GM12878 (cell line): Measurements from ENCODE around the gene RFX1. TPM values are rescaled to one million over a fixed set of nuclear protein-coding genes. Genes with fewer than 3 reads are reported as not detected.

Experiments used
- ATAC-seq: fragments of 200-7000 bp; cut with Tn5 transposase; 3 replicates; pipeline ENCODE4 v1.9.1; 2020; ENCODE audit warnings: mild to moderate bottlenecking, moderate library complexity
- BruUV-seq: library from RNA; stranded (reverse); fragments of 400-500 nt; replicated peaks from 2 replicates; lab custom pipeline; 2021; lab: Mats Ljungman, UMichigan
- CTCF ChIA-PET: fragments of 300-600 bp; sonication (Branson Sonifier 250); formaldehyde crosslinking; extraction: SDS; loops from one replicate; lab custom pipeline; 2021; ENCODE audit warnings: inconsistent platforms; lab: Yijun Ruan, JAX
- POLR2A ChIA-PET: fragments of 350-600 bp; formaldehyde crosslinking; extraction: SDS; loops from one replicate; lab custom pipeline; 2021; ENCODE audit warnings: inconsistent platforms; lab: Charles Lee
- RAD21 ChIA-PET: fragments of 300-600 bp; sonication (Branson Sonifier 250); formaldehyde crosslinking; loops from one replicate; lab custom pipeline; 2023; ENCODE audit warnings: antibody characterized with exemption; ENCODE audit not compliant: unreplicated experiment; lab: Charles Lee
- SMC1A ChIA-PET: fragments of 300-600 bp; sonication (Branson Sonifier 250); formaldehyde crosslinking; loops from one replicate; lab custom pipeline; 2023; ENCODE audit not compliant: unreplicated experiment, uncharacterized antibody; lab: Charles Lee
- DNase-seq: peaks from one replicate; pipeline ENCODE4 v3.0.0-alpha.2; 2011; ENCODE audit warnings: low read depth, low spot score
- FAIRE-seq: peaks from 3 replicates; lab custom pipeline; 2011; peaks lifted over from hg19 to GRCh38; lab: Jason Lieb, UNC
- H2AFZ ChIP-seq: 2 replicates; pipeline ENCODE4 v1.6.0; 2011; ENCODE audit warnings: low read depth, low read length, control low read depth; ENCODE audit not compliant: control insufficient read depth
- H3K27ac ChIP-seq: 2 replicates; pipeline ENCODE4 v1.5.1; 2011; ENCODE audit warnings: control low read depth; ENCODE audit not compliant: control insufficient read depth, insufficient read depth
- H3K27me3 ChIP-seq, 2 experiments: replicated peaks in 1 of 2; 2 replicates each; pipeline versions ENCODE4 v1.6.0 to v1.6.1; 2011; ENCODE audit warnings: low read length in 1 of 2; ENCODE audit not compliant: control insufficient read depth in 2 of 2, insufficient read depth in 2 of 2
- H3K36me3 ChIP-seq, 2 experiments: 2 replicates each; pipeline ENCODE4 v1.5.1; 2011; ENCODE audit warnings: low read length in 1 of 2; ENCODE audit not compliant: control insufficient read depth in 2 of 2, insufficient read depth in 2 of 2
- H3K4me1 ChIP-seq: 2 replicates; pipeline ENCODE4 v1.6.1; 2011; ENCODE audit warnings: mild to moderate bottlenecking, low read length, moderate library complexity, mixed read lengths; ENCODE audit not compliant: control insufficient read depth, insufficient read depth
- H3K4me2 ChIP-seq: 2 replicates; pipeline ENCODE4 v1.6.0; 2011; ENCODE audit warnings: control low read depth; ENCODE audit not compliant: control insufficient read depth, insufficient read depth
- H3K4me3 ChIP-seq: fragments of 200-600 bp; sonication (generic); 2 replicates; pipeline ENCODE4 v1.5.1; 2016
- H3K79me2 ChIP-seq: 2 replicates; pipeline ENCODE4 v1.6.0; 2011; ENCODE audit warnings: low read length; ENCODE audit not compliant: control insufficient read depth, insufficient read depth
- H3K9ac ChIP-seq: 2 replicates; pipeline ENCODE4 v1.8.0; 2011; ENCODE audit warnings: low read length, control low read depth, mixed read lengths; ENCODE audit not compliant: control insufficient read depth, insufficient read depth
- H3K9me3 ChIP-seq: replicated peaks from 3 replicates; pipeline ENCODE4 v1.5.1; 2011; ENCODE audit warnings: mild to moderate bottlenecking, low read length; ENCODE audit not compliant: control insufficient read depth, insufficient read depth
- H4K20me1 ChIP-seq: 2 replicates; pipeline ENCODE4 v1.6.0; 2011; ENCODE audit not compliant: control insufficient read depth, insufficient read depth
- BCL3 ChIP-seq: IDR thresholded peaks from 2 replicates; pipeline ENCODE4 v1.6.1; 2011; ENCODE audit warnings: borderline replicate concordance, low read depth, mild to moderate bottlenecking, moderate library complexity, low read length; ENCODE audit not compliant: insufficient read depth, poor library complexity, severe bottlenecking
- CBFB ChIP-seq: IDR thresholded peaks from 2 replicates; pipeline ENCODE4 v1.6.1; 2016; ENCODE audit warnings: antibody characterized with exemption, low read depth
- CEBPB ChIP-seq, 2 experiments: fragments of 150-350 bp in 1 of 2; IDR thresholded peaks; 2 replicates each; pipeline ENCODE4 v1.6.1; 2012 to 2014; ENCODE audit warnings: low read depth in 2 of 2, low read length in 2 of 2, borderline replicate concordance in 1 of 2, inconsistent platforms in 1 of 2
- CHD4 ChIP-seq: fragments of 200-600 bp; sonication (generic); IDR thresholded peaks from 2 replicates; pipeline ENCODE4 v1.6.1; 2016; ENCODE audit warnings: mild to moderate bottlenecking
- EZH2 ChIP-seq: IDR thresholded peaks from 2 replicates; pipeline ENCODE4 v1.6.1; 2012; ENCODE audit warnings: low read depth, mild to moderate bottlenecking, control low read depth, inconsistent platforms, low read length, borderline replicate concordance; ENCODE audit not compliant: control insufficient read depth
- GABPA ChIP-seq: IDR thresholded peaks from 2 replicates; pipeline ENCODE4 v1.6.1; 2014; ENCODE audit warnings: antibody characterized with exemption, low read depth, mild to moderate bottlenecking, inconsistent platforms
- HDAC2 ChIP-seq: fragments of 200-600 bp; sonication (generic); IDR thresholded peaks from 2 replicates; pipeline ENCODE4 v1.6.1; 2017
- IRF5 ChIP-seq: fragments of 450-650 bp; IDR thresholded peaks from 2 replicates; pipeline ENCODE4 v1.6.1; 2017; ENCODE audit warnings: borderline replicate concordance
- MXI1 ChIP-seq: fragments of 150-350 bp; IDR thresholded peaks from 2 replicates; pipeline ENCODE4 v1.6.1; 2011; ENCODE audit warnings: low read depth, mild to moderate bottlenecking, inconsistent platforms, low read length, improper control_type of control experiment
- NR2C2 ChIP-seq: IDR thresholded peaks from 2 replicates; pipeline ENCODE4 v1.6.1; 2011; ENCODE audit warnings: borderline replicate concordance, low read depth; ENCODE audit not compliant: control insufficient read depth, insufficient read length
- TBL1XR1 ChIP-seq: IDR thresholded peaks from 2 replicates; pipeline ENCODE4 v1.6.1; 2012; ENCODE audit warnings: low read depth, low read length, improper control_type of control experiment
- ZNF384 ChIP-seq: IDR thresholded peaks from 2 replicates; pipeline ENCODE4 v1.6.1; 2012; ENCODE audit warnings: low read depth, mild to moderate bottlenecking, low read length, improper control_type of control experiment, borderline replicate concordance
- WGBS: methylation state at CpG from one replicate; pipeline ENCODE4 v1.1.6; 2016; ENCODE audit warnings: low lambda C conversion rate; ENCODE audit not compliant: insufficient replicate concordance, insufficient coverage; ENCODE audit errors: missing lambda C conversion rate; 5-methylcytosine and 5-hydroxymethylcytosine counted together
- in situ Hi-C: fragments of 300-500 bp; cut with MboI; formaldehyde crosslinking; loops from 9 replicates; pipeline ENCODE4 v1.14.3; 2018; ENCODE audit warnings: mixed read lengths
- intact Hi-C: fragments of 100-400 bp; cut with micrococcal nuclease; formaldehyde crosslinking; loops from one replicate; pipeline ENCODE4 v1.14.2; 2022; ENCODE audit not compliant: unreplicated experiment
- polyA plus RNA-seq, 11 experiments: library from polyadenylated mRNA; depleted of rRNA in 4 of 11; unstranded in 6 of 11; stranded (reverse) in 5 of 11; fragments of >200 nt; fragmentation: Nextera tagmentation in 4 of 11; fragmentation: Illumina TruSeq in 1 of 11; extraction: Ambion mirVana in 4 of 11; extraction: Trizol in 1 of 11; gene quantifications; 1 replicate in 1 of 11; 2 replicates in 10 of 11; pipeline versions ENCODE4 v1.2.1 to v1.2.3, GENCODE V29; 2011 to 2016; ENCODE audit warnings: inconsistent platforms in 2 of 11, missing spikeins in 2 of 11, low read depth in 1 of 11
- total RNA-seq, 4 experiments: library from RNA; depleted of rRNA in 3 of 4; stranded (reverse); fragments of >200 nt in 3 of 4; fragmentation: Illumina TruSeq in 1 of 4; extraction: Trizol in 1 of 4; gene quantifications; 2 replicates each; pipeline versions ENCODE4 v1.2.1 to v1.2.3, GENCODE V29; 2013 to 2021

The RFX1 gene
- total and polyA plus RNA-seq, 10 of the 15 experiments (the other 5 are each of a cell fraction or from before 2014, with no cell fraction given), result 0.05 to 11.0 (median 1.5) TPM

DNA sequence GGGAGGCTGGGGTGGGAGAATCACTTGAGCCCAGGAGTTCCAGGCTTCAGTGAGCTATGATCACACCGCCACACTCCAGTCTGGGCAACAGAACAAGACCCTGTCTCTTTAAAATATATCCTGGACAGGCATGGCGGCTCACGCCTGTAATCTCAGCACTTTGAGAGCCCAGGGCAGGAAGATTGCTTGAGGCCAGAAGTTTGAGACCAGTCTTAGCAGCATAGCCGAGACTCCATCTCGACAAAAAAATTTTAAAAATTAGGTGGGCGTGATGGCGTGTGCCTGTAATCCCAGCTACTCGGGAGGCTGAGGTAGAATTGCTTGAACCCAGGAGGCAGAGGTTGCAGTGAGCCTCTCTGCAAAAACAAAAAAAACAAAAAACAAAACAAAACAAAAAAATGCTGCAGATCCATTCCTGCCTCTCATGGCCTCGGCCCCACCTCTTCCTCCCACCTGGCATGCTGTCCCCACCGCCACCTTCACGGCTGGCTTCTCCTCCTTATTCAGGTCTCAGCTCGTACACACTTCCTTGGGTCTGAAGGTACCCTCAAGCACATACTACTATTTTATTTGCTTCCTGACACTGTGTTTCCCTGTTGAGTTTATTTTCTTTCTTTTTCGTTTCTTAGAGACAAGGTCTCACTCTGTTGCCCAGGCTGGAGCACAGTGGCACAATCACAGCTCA is 5.3 kb downstream of the RFX1 start:
- no TSS peak for BruUV-seq
- FAIRE-seq, result no peak
- no peak overlapping the region for H3K9ac ChIP-seq

GRCh38 chr19:13999085-13999484 is 7.0 kb downstream of the RFX1 start:
- H3K27me3 ChIP-seq, result no peaks in the 10 kb centered on the region
- H2AFZ ChIP-seq, result no peak overlapping the region
- H3K27ac ChIP-seq, result no peak overlapping the region
- no peaks in the 10 kb centered on the region; a peak in 2 of 4 replicates for H3K36me3 ChIP-seq
- H3K4me2 ChIP-seq, result no peak overlapping the region
- TF ChIP-seq CEBPB (IDR thresholded peaks at IDR 0.05; ENCODE audit: borderline replicate concordance in 1 of 2, low read depth in 2 of 2, low read length in 2 of 2) (no peak), TBL1XR1 (no peak), GABPA (no peak), NR2C2 (no peak), IRF5 (no peak), ZNF384 (no peak), MXI1 (no peak), BCL3 (no peak), CHD4 (no peak), CBFB (no peak)
- no peaks in the 10 kb centered on the region for H4K20me1 ChIP-seq
- ChIA-PET POLR2A (interaction anchor here (0.8 to 1.4 kb wide), 3 partner anchors 9 to 28 kb away, joined by 3 to 4 read pairs (median 3); no protein-coding TSS in a partner anchor), CTCF (interaction anchor here (0.6 to 2.4 kb wide), 5 partner anchors 32 to 830 kb away, joined by 3 to 9 read pairs (median 4); partner anchors contain the start of gene IL27RA), SMC1A (interaction anchor here (0.9 to 1.9 kb wide), 3 partner anchors 20 to 25 kb away, joined by 3 to 6 read pairs (median 5); no protein-coding TSS in a partner anchor), RAD21 (no interaction called here)
- in situ Hi-C loops (no loop called here), intact Hi-C loops (no loop called here)
- H3K4me1 ChIP-seq, result peaks cover 31% of the 10 kb centered on the region
- DNase-seq (no peak), FAIRE-seq (no peak), ATAC-seq (no peak)
- H3K4me3 ChIP-seq, result no peak overlapping the region
- H3K9ac ChIP-seq, result no peak overlapping the region
- no TSS peak for BruUV-seq
- WGBS, result 96% methylated on average over 3 of the region's 3 CpGs
- peaks cover 4% of the 10 kb centered on the region for H3K79me2 ChIP-seq
- peaks cover 5% of the 10 kb centered on the region; the same call in 2 of the 3 replicates for H3K9me3 ChIP-seq

More for the DNA sequence above, 5.3 kb downstream of the RFX1 start:
- intact Hi-C loops, result loop anchor here (5.0 to 10.0 kb wide), 2 partner anchors 119 to 846 kb away; partner anchors contain the start of genes IER2 and STX10
- 75% methylated on average over 13 of the region's 13 CpGs for WGBS
- H4K20me1 ChIP-seq, result no peaks in the 10 kb centered on the region
- peaks cover 44% of the 10 kb centered on the region for H3K4me1 ChIP-seq
- ChIA-PET SMC1A (interaction anchor here (0.6 to 0.7 kb wide), 3 partner anchors 14 to 121 kb away, joined by 3 read pairs; no protein-coding TSS in a partner anchor), POLR2A (interaction anchor here (0.6 to 1.1 kb wide), 4 partner anchors 16 to 50 kb away, joined by 3 to 6 read pairs (median 4); partner anchors contain the start of gene IL27RA), CTCF (interaction anchor here (1.3 to 2.4 kb wide), 2 partner anchors 41 to 58 kb away, joined by 4 to 9 read pairs; no protein-coding TSS in a partner anchor), RAD21 (no interaction called here)
- no peak for ATAC-seq
- no peaks in the 10 kb centered on the region for H3K27me3 ChIP-seq
- TF ChIP-seq HDAC2 (no peak), EZH2 (no peak)
- H3K9me3 ChIP-seq, result peaks cover 5% of the 10 kb centered on the region; the same call in 2 of the 3 replicates
- no peak overlapping the region for H3K4me3 ChIP-seq
- DNase-seq, result no peak
- H3K36me3 ChIP-seq, result no peaks in the 10 kb centered on the region; a peak in 1 of 4 replicates
- H3K27ac ChIP-seq, result no peak overlapping the region
- in situ Hi-C loops, result no loop called here
- H3K4me2 ChIP-seq, result no peak overlapping the region
- no peak overlapping the region for H2AFZ ChIP-seq
- peaks cover 11% of the 10 kb centered on the region for H3K79me2 ChIP-seq
